SHP77 (cell line): ENCODE data around the gene ANXA2.
A peak's percentile ranks its signal among the peaks of the same experiment; 100 is the strongest.

ENCODE experiments used
- DNase-seq, 2 experiments: peaks; one replicate each; lab custom pipeline; 2025; lab: John Stamatoyannopoulos, UW

ANXA2 gene

DNA sequence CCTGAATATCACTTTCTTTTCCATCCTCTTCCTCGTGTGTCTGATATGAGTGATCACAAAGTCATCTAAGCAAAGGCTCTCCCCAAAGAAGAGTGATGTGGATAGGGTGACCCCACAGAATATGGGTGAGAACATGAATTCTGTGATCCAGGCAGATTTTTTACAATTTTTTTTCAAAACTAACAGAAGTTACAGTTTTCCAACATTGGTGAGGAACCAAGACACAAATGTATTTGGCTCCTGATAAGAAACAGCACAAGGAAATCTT, 27.0 kb downstream of the ANXA2 start:
- no peak for DNase-seq

DNA sequence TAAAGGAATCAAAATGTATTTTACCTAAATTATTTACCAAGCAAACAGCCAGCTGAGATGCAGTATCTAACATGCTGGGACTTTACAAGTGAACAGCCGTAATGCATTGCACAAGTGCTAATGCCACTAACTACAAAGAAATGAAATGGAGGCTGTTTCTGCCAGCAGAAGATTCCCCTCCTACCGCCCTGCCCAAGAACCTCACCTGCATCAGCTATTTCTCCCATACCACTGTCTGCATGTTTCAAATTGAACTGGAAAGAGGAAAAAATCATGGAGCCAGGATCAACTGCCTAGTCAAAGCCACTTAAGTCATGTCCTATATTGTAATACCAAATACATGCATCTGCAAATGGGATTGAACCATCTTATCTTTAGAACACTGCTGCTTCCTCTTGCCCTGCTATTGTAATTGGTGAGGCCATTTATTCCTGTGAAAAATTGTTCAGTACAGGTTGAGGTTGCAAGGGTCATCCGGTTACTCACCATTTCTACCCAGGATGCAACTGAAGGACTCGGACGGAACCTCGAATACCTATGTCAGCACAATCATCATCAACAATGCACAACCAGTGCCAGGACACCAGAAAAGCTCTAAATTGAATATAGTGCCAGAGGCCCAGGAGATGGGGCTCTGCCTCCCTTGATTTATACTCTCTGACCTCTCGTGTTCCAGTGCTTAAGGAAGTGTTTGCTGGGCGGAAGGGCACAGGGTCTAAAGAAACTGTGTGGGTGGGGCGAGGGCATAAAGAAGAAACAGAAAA, 27.5 kb downstream of the ANXA2 start:
- no peak for DNase-seq

DNA sequence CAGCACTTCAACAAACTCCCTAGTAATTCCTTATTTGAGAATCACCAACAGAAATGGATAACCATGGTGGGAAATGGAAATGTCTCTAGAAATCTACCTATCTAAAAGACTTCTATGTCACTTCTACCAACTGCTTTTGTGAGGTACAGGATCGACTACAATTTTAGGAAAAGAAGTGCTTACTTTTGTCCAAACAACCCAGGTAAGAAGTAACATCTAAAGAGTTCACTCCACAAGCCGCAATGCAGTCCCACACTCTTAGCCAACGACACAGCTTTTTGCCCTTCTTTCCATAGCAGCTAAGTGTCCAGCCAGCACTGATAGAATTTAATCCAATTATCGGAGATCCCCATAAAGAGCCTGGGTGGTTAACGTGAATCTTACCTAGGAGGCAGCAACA, 28.1 kb downstream of the ANXA2 start:
- no peak for DNase-seq

DNA sequence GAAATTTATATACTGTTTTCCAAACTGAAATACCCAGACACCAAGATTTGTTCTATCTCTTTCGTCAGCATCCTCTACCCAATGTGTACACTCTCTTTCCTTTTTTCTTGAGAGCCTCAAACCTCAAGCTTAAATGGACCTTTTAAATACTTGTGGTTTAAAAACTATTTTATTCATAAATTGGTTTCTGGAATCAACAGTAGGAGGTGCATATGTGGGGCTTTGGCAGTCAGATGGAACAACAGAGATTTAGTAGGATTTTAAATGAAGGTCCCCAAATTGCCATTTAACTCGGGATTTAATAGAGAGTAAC, 33.2 kb downstream of the ANXA2 start:
- no peak for DNase-seq

DNA sequence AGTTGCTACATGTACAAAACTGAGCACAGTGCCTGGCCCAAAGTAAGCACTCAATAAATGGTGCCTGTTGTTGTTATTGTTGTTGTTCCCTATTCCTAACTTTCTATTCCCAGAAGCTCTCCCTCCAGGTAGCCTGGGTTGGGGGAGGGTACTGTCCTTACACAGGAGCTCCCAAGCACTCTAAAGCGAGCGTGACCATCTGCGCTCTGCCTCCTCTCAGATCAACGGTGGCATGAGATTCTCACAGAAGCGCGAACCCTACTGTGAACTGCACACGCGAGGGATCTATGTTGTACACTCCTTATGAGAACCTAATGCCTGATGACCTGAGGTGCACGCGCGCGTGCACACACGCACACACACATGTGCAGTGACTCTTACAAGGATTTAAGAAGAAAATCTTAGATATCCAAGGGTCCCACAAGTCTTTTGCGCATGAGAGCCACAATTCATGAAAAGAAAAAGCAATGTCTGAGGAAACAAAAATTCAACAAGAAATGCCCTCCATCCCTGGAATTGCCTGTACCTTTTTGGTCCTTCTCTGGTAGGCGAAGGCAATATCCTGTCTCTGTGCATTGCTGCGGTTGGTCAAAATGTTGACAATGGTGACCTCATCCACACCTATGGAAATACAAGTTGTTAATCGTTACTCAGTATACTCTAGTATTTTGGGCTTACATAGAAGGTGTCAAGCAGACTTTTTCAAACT, 33.7 kb downstream of the ANXA2 start:
- DNase-seq = no peak

DNA sequence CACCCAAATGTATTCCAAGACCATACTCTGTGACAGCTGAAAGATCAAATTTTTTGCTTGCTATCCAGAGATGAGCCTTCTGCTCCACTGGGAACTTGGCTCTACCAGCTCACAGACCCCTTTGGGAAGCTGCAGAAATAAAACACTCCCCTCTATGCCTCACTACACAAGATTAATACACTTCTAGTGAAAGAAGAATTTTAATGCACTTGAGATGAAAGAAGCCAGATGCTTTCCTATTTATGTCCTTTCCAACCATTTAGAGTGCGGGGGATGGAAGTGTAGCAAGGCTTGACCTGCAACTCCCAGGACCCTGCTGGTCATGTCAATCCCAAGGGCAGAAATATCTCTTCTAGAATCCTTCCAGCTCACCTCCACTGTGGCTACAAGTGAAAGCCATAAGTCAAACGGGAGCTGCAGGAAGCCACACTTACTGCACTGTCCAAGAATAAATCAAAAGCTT, 34.7 kb downstream of the ANXA2 start:
- DNase-seq = no peak

DNA sequence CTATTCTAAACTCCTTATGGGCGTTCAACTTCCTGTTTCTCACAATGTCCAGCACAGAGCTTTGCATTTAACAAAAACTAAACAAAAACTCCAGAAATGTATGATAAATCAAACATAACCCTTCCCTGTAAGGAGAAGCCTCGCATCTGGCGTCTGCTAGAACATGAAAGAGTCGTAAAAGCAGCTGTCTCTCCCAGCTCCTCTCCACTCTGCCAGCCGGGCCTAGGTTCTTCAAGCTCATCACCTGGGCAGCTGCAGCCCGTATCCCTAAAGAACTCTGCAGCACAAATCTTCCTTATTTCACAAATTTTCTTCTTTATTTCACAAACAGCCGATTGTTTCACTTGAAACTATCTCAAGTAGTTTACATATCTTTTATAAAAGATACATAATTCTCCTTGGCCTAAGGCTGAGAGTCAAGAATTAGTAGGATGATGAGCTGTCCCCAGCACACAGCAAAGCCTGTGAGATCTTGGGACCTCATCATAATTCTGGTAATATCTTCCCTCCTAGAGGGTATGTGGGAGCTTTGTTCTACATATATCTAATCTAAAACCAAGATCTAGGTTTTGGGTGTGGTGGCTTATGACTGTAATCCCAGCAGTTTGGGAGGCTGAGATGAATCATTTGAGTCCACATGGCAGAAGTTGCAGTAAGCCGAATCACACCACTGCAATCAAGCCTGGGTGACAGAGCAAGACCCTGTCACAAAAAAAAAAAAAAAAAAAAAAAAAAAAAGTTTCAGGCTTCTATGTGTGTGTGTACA, 35.3 kb downstream of the ANXA2 start:
- no peak for DNase-seq

DNA sequence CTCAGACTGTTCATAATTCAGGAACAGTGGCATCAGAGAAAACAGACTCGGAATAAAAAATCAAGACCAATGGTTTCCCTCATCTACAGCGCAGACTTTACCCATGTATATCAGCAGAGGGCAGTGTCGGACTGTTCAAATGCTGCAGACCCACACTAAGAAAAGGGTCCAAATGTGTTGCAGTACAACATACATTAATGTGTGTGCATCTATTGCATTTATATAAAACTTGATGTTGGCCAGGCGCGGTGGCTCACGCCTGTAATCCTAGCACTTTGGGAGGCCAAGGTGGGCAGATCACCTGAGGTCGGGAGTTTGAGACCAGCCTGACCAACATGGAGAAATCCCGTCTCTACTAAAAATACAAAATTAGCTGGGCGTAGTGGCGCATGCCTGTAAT, 38.0 kb downstream of the ANXA2 start:
- peak; percentile 32 to 55 for DNase-seq

DNA sequence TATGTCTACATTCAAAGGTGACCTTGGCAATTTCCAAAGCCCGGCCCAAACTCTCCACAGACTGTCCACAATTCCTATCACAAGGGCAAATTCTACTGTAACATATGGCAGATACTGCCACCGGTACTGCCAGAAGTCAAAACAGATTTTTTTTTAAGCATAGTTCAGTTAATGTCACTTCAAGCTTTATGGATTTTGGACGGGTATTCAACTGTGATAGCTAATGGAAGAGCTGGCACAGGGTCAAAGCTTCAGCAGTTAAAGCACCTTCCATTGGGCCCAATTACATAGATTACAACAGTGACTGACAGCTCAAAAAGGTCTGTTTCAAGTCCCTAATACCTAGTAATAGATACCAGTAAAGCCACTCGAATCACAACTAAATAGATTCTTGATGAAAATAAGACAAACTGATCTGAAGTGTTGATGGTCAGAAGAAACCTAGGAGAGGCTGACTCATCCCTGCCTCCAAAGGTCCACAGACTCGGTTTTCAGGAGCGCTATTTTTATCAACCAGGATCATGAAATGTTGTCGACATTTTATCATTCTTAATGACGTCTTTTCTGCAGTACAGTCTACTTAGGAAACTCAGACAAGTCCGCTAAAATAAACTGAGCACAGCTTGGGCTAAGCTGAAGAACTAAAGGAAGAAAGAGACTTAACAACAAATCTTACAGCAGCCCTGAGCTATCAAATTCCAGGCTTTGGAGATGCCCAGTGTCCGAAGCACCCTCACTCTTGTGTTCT, 38.7 kb downstream of the ANXA2 start:
- no peak for DNase-seq

DNA sequence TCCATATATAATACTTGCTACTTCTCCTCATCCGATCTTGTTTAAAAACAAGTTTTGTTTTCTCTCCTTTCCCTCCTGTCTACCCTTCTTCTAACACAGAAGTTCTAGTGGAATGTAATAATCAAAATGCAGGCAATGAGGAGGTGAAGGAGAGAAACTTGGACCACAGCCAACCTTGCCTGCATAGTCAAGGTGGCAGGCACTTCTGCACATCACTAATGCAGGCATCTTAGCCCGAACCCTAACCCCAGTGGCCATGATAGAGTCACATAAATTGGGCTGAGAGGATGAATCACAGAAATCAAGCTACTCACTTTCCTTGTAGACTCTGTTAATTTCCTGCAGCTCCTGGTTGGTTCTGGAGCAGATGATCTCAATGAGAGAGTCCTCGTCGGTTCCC, 41.0 kb downstream of the ANXA2 start:
- DNase-seq = no peak

DNA sequence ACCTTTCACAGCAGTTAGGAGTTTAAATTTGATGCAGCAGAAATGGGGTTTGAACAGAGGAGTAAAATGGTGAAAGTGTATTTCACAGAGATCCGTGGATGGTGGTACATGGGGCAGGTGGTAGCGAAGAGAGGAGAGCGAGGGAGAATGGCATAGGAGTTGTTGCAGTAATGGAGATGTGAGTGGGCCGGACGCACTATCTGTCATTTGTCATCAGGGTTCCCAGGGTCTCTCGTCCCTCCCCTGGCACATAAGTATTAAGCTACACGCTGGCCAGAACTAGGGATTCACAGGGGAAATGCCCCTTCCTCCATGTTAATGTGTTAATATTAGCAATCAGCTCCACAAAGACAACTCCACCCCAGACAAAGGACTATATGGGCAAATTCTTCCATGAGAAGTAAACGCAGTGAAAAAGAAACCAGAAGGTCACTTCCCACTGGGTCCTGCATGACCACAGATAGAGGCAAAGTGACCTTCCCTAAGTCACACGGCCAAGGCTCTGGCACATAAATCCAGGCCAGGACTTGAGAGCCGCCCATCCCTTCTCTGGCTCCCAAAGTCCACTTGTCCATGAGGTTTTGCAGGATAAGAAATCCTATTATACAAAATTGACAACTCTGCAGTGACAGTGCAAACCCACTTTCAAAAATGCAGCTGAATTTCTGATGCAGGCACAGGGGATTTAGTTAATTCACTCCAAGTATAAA, 42.5 kb downstream of the ANXA2 start:
- DNase-seq = no peak

DNA sequence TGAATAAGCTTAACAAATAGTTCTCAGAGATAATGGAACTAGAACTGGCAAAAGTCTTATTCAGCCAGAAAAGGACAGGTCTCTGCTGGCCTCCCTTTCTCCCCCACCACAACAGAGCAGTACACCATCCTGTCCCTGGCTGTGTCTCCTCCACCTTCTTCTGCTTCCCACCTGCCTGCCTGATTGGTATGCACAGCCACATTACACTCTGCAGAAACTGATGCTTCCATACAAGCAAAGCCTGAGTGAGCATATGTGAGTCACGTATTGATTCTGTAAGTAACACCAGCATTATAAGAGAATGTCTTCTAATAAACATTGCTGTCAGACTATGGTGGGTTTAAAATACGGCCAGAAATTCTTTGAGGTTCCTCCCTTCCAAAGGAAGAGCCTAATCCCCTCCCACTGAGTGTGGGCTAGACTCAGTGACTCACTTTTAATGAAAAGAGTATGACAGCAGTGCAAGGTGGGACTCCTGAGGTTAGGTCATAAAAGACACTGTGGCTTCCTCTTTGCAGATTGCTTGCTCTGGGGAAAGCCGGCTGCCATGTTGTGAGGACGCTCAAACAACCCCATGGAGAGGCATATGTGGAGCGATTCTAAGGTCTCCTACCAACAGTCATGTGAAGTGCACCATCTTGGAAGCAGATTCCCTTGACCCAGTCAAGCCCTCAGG, 44.4 kb downstream of the ANXA2 start:
- DNase-seq = no peak

DNA sequence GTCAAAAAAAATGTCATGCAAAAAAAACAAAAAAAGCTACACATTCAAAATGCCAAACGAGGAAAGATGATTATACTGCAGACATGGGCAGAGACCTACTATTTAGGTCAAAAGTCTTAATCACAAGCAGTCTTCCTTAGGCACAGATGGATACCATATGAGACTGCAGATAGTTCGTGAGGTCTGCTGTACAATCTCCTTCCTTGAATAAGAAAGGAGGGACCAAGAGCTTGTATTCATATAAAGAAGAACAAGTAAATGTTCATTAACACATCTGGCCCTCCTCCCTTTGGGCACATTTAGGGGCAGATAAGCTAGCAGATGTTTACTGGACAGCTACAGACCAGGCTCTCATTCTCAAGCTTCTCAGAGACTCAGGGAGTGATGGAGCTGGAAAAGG, 45.3 kb downstream of the ANXA2 start:
- DNase-seq = no peak

DNA sequence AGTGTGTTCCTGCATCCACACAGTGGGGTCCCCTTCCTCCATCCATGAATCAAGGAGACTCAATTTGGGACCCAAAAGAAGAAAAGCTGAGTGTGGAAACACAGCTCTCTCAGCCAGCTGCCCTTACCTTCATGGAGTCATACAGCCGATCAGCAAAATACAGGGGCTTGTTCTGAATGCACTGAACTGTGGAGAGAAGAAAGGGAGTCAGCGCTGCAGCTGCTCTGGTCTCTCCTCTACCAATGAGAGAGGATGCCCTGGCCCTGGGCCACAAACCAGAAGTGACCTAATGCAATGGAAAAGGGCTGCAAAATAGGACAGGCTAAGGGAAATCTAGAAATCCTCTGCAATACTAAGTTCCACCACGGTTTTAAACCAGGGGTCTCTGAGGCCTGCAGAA, 46.7 kb downstream of the ANXA2 start:
- peak; percentile 70 to 74 for DNase-seq

DNA sequence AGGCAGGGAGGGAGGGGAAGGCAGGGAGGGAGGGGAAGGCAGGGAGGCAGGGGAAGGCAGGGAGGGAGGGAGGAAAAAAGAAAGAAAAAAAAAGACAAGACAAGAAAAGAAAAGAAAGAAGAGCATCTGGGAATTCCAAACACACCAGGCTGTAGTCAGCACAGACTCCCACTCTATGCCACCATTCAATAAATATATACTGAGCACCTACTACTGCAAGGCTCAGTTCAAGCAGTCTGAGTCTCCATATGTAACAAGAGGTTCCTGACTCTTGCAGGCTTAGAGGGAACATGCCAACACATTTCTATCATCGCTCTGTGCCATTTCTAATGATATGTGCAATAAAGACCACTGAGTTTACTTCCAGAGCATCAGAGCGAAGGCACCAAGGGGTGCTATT, 47.7 kb downstream of the ANXA2 start:
- DNase-seq = no peak

DNA sequence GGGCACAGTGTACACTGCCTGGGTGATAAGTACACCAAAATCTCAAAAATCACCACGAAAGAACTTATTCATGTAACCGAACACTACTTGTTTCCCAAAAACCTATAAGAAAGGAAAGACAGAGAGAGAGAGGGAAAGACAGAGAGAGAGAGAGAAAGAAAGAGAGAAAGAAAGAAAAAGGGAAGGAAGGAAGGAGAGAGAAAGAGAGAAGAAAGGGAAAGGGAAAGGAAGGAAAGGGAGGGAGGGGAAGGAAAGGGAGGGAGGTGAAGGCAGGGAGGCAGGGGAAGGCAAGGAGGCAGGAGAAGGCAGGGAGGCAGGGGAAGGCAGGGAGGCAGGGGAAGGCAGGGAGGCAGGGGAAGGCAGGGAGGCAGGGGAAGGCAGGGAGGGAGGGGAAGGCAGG, 48.2 kb downstream of the ANXA2 start:
- no peak for DNase-seq

DNA sequence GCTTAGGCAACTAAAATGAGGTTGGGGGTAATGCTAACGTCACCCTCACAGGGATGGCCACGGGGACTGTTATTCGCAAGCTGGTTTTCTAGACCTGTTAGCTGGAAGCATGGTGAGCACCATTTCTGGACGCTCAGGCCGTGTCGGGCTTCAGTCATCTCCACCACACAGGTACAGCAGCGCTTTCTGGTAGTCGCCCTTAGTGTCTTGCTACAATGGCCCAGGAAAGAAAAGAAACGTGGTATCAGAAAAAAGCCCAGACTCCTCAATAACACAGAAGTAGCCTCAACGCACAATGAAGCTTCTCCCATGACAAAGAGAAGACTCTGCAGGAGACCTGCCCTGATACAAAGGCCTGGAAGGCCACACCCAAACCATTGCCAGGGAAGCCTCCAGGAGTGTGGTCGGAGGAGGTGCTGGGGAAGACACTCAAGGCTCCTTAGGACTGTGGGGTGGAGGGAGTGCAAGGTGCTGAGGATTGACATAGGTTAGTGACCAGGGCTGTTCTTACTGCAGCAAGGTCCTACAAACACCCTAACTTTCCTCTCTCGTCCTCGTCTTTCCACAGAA, 50.2 kb downstream of the ANXA2 start:
- no peak for DNase-seq

DNA sequence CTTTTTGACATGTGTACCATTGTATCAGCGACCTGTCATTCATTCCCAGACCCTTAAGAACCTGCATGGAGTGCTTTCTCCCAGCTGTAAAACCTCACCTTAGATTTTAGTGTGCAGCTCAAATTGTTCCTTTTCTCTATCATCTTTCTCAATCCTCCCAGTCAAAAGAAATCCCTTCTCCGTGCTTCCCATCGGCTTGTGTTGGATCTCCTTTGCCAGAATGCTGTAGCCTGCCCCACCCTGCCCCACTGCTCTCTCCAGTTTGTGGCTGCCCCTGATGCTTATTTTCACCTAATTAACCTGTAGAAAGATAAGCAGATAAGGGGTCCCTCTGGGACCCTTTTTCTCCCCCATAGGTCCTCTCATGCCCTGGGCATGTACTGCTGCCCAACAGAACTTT, 51.1 kb downstream of the ANXA2 start:
- DNase-seq = no peak

DNA sequence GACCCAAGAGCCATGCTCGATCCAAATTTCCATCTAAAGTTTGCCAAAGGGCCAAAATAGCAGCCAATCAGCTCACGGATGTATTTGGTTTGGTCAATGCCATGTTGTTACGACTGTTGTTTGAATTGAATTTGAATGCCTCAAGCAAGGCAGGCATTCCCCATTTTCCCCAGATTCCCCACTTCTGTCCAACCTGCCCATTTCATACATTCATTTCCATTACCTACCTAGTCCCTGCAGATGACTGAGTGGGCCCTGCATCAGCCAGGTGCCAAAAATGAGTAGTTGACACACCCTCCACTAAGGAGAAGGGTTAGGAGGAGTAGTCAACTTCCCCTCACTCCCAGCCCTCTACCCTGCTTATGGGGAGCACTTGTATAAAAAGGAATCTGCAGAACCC, 51.7 kb downstream of the ANXA2 start:
- DNase-seq = no peak

DNA sequence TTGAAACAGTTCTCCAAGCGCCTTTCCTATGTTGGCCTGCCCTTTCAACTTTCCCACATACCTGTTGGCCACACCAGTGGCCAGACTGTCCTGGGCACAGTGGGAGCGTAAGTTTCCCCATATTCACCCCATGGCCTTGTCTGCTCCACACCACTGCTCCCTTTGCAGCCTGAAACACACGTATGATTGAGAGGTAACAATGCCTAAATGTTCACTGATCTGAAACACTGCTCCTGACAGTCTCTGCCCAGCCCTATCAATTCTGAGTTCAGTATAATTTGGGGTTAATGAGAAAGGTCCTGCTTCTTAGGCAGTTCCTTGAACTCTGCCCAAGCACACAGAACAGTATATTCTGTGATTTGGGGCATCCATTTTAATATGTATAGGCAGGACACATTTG, 52.2 kb downstream of the ANXA2 start:
- no peak for DNase-seq

DNA sequence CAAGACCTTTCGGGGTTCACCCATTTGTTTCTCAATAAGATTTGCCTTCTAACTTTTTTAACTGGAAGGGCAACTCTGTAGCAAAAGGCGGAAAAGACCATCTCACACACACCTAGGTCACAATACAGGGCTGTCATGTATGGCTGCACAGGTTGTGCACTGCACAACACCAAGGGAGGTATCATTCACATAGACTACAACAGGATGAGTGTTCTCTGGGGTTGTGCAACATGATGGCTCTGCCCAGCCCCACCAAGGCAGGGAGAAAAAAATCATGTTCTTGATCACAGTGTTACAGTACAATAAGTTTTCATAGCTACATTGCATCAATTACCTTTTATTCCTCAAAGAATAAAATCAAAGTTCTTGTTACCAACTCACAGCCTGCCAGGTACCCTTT, 52.8 kb downstream of the ANXA2 start:
- no peak for DNase-seq
